ENCODE results near the gene SLC6A13.

DNA sequence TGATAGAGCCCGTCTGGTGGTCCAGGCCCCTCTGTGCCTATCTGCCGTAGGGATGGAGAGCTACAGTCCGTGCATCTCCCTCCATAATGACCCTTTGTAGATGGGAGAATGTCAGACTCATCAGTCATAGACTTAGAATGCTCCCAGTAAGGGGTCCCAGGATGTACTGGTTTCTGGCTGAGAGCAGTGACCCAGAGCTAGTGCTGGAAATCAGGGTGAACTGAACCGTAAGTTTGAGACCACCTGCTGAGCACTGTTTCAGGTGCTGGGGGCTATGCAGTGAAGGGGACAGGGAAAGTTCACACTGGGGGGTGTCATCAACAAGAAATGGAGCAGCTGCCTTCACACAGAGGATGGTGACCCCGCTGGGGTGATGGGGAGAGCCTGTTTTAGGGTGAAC is 82.8 kb downstream of the SLC6A13 start:
- TF ChIP-seq, protein P1, sequence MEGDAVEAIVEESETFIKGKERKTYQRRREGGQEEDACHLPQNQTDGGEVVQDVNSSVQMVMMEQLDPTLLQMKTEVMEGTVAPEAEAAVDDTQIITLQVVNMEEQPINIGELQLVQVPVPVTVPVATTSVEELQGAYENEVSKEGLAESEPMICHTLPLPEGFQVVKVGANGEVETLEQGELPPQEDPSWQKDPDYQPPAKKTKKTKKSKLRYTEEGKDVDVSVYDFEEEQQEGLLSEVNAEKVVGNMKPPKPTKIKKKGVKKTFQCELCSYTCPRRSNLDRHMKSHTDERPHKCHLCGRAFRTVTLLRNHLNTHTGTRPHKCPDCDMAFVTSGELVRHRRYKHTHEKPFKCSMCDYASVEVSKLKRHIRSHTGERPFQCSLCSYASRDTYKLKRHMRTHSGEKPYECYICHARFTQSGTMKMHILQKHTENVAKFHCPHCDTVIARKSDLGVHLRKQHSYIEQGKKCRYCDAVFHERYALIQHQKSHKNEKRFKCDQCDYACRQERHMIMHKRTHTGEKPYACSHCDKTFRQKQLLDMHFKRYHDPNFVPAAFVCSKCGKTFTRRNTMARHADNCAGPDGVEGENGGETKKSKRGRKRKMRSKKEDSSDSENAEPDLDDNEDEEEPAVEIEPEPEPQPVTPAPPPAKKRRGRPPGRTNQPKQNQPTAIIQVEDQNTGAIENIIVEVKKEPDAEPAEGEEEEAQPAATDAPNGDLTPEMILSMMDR (IDR thresholded peaks at IDR 0.05; ENCODE audit: poor library complexity, severe bottlenecking): no peak
- no peak for TF ChIP-seq EZH2 (IDR thresholded peaks at IDR 0.05; ENCODE audit: borderline replicate concordance, insufficient read depth, low read length, poor library complexity, severe bottlenecking)

Data from neural cell (in vitro differentiated cells).